HCT116 (cell line): ENCODE results near the gene MTURN. TPM values are rescaled to one million over a fixed set of nuclear protein-coding genes. Genes with fewer than 3 reads are reported as not detected.

Experiments used
- ATAC-seq: fragments of 200-7000 bp; cut with Tn5 transposase; 2 replicates; pipeline ENCODE4 v1.9.1; 2020; ENCODE audit warnings: mild to moderate bottlenecking, moderate library complexity
- BruUV-seq: library from RNA; stranded (reverse); fragments of 400-500 nt; replicated peaks from 2 replicates; lab custom pipeline; 2021; lab: Mats Ljungman, UMichigan
- CTCF ChIA-PET: fragments of 300-600 bp; sonication (Branson Sonifier 250); formaldehyde crosslinking; loops from one replicate; lab custom pipeline; 2021; ENCODE audit warnings: antibody characterized with exemption; lab: Charles Lee
- POLR2A ChIA-PET: fragments of 300-600, 350-600 bp; sonication (Branson Sonifier 250); formaldehyde crosslinking; loops from one replicate; lab custom pipeline; 2021; ENCODE audit warnings: antibody characterized with exemption; lab: Charles Lee
- RAD21 ChIA-PET, 2 experiments: fragments of 300-600 bp; sonication (Branson Sonifier 250); formaldehyde crosslinking; loops; one replicate each; lab custom pipeline; 2023; ENCODE audit warnings: low total read pairs in 2 of 2; ENCODE audit not compliant: uncharacterized antibody in 2 of 2, unreplicated experiment in 2 of 2, low non-redundant PET in 1 of 2; lab: Charles Lee
- DNase-seq: peaks from one replicate; pipeline ENCODE4 v3.0.0-alpha.2; 2010; ENCODE audit warnings: low read depth, low spot score
- H2AFZ ChIP-seq: fragments of 200-600 bp; shearing (Covaris generic), sonication (generic); 2 replicates; pipeline ENCODE4 v1.6.1; 2017; ENCODE audit warnings: low read depth, mixed run types, mixed read lengths, antibody characterized with exemption, low read length; ENCODE audit not compliant: poor library complexity, severe bottlenecking
- H3K27ac ChIP-seq: 2 replicates; pipeline ENCODE4 v1.5.1; 2012; ENCODE audit warnings: low read depth, low read length
- H3K27me3 ChIP-seq: fragments of 200-600 bp; sonication (generic); 2 replicates; pipeline ENCODE4 v1.6.1; 2016; ENCODE audit warnings: mixed run types, low read length, mixed read lengths; ENCODE audit not compliant: insufficient read depth
- H3K36me3 ChIP-seq, 2 experiments: fragments of 200-500 bp in 1 of 2; fragments of 200-600 bp in 1 of 2; sonication (Bioruptor generic) in 1 of 2; sonication (generic) in 1 of 2; 2 replicates each; pipeline versions ENCODE4 v1.5.1 to v1.6.1; 2014 to 2016; ENCODE audit warnings: low read length in 2 of 2, inconsistent platforms in 1 of 2, mixed read lengths in 1 of 2, mixed run types in 1 of 2; ENCODE audit not compliant: insufficient read depth in 2 of 2, control insufficient read depth in 1 of 2
- H3K4me1 ChIP-seq, 2 experiments: fragments of 200-600 bp in 1 of 2; sonication (generic) in 1 of 2; 2 replicates each; pipeline versions ENCODE4 v1.5.1 to v1.6.1; 2012 to 2017; ENCODE audit warnings: low read length in 2 of 2, inconsistent platforms in 1 of 2, mild to moderate bottlenecking in 1 of 2, mixed read lengths in 1 of 2, mixed run types in 1 of 2, moderate library complexity in 1 of 2; ENCODE audit not compliant: insufficient read depth in 2 of 2, control insufficient read depth in 1 of 2
- H3K4me2 ChIP-seq: fragments of 200-600 bp; sonication (generic); 2 replicates; pipeline ENCODE4 v1.6.1; 2017; ENCODE audit warnings: mixed run types, low read length, mixed read lengths
- H3K4me3 ChIP-seq, 2 experiments: fragments of 200-600 bp in 1 of 2; sonication (generic) in 1 of 2; replicated peaks in 1 of 2; 2 replicates each; pipeline ENCODE4 v1.5.1; 2011 to 2016; ENCODE audit warnings: low read length in 2 of 2, control low read depth in 1 of 2, low read depth in 1 of 2, mild to moderate bottlenecking in 1 of 2, mixed read lengths in 1 of 2, mixed run types in 1 of 2
- H3K79me2 ChIP-seq: fragments of 200-600 bp; sonication (generic); 2 replicates; pipeline ENCODE4 v1.6.1; 2017; ENCODE audit warnings: mild to moderate bottlenecking, mixed run types, low read length, moderate library complexity, mixed read lengths; ENCODE audit not compliant: insufficient read depth
- H3K9ac ChIP-seq: fragments of 200-600 bp; sonication (generic); 2 replicates; pipeline ENCODE4 v1.6.1; 2016; ENCODE audit warnings: low read length, mixed read lengths
- H3K9me2 ChIP-seq: fragments of 200-600 bp; sonication (generic), shearing (Covaris generic); 2 replicates; pipeline ENCODE4 v1.6.1; 2017; ENCODE audit warnings: mixed run types, mild to moderate bottlenecking, moderate library complexity; ENCODE audit not compliant: insufficient read depth
- H3K9me3 ChIP-seq, 2 experiments: fragments of 200-500 bp in 1 of 2; fragments of 200-600 bp in 1 of 2; sonication (Bioruptor generic) in 1 of 2; sonication (generic) in 1 of 2; 2 replicates each; pipeline ENCODE4 v1.6.1; 2014 to 2017; ENCODE audit warnings: low read length in 2 of 2, mixed read lengths in 2 of 2, inconsistent platforms in 1 of 2, low read depth in 1 of 2, mild to moderate bottlenecking in 1 of 2, mixed run types in 1 of 2, moderate library complexity in 1 of 2; ENCODE audit not compliant: control insufficient read depth in 1 of 2, insufficient read depth in 1 of 2
- H4K20me1 ChIP-seq: fragments of 200-600 bp; sonication (generic), shearing (Covaris generic); 2 replicates; pipeline ENCODE4 v1.6.1; 2017; ENCODE audit warnings: mixed run types, mild to moderate bottlenecking, moderate library complexity; ENCODE audit not compliant: insufficient read depth
- CBX3 ChIP-seq: IDR thresholded peaks from 2 replicates; pipeline ENCODE4 v1.6.1; 2012; ENCODE audit warnings: low read depth
- EZH2 ChIP-seq: fragments of 200-600 bp; sonication (generic); IDR thresholded peaks from 2 replicates; pipeline ENCODE4 v1.6.1; 2017; ENCODE audit warnings: antibody characterized with exemption, mixed run types
- EZH2phosphoT487 ChIP-seq: fragments of 200-600 bp; IDR thresholded peaks from 2 replicates; pipeline ENCODE4 v1.6.1; 2018; ENCODE audit warnings: antibody characterized with exemption, borderline replicate concordance
- POLR2AphosphoS5 ChIP-seq: IDR thresholded peaks from 2 replicates; pipeline ENCODE4 v1.6.1; 2011; ENCODE audit warnings: mild to moderate bottlenecking, low read depth, low read length, moderate library complexity
- RAD21 ChIP-seq: IDR thresholded peaks from 2 replicates; pipeline ENCODE4 v1.6.1; 2012; ENCODE audit warnings: low read depth, mild to moderate bottlenecking
- ZFX ChIP-seq: fragments of 450-650 bp; IDR thresholded peaks from 2 replicates; pipeline ENCODE4 v1.6.1; 2017
- intact Hi-C: fragments of 100-400 bp; cut with micrococcal nuclease; formaldehyde crosslinking; loops from 2 replicates; pipeline ENCODE4 v1.10.0; 2022
- total RNA-seq: library from RNA; stranded (reverse); gene quantifications from one replicate; pipeline ENCODE4 v1.2.1, GENCODE V29; 2021; ENCODE audit not compliant: unreplicated experiment
- TF ChIP-seq, protein P1 (sequence below): IDR thresholded peaks from 2 replicates; pipeline ENCODE4 v1.6.1; 2012; ENCODE audit warnings: low read depth
- TF ChIP-seq, protein P2 (sequence below): IDR thresholded peaks from 2 replicates; pipeline ENCODE4 v1.6.1; 2011; ENCODE audit warnings: mild to moderate bottlenecking, low read length, moderate library complexity; ENCODE audit not compliant: insufficient replicate concordance; ENCODE audit errors: extremely low read depth
- TF ChIP-seq, protein P3 (sequence below): IDR thresholded peaks from 2 replicates; pipeline ENCODE4 v1.6.1; 2012

Gene MTURN
- total RNA-seq, 1 experiment from 2014 or later, result 7.5 TPM

DNA sequence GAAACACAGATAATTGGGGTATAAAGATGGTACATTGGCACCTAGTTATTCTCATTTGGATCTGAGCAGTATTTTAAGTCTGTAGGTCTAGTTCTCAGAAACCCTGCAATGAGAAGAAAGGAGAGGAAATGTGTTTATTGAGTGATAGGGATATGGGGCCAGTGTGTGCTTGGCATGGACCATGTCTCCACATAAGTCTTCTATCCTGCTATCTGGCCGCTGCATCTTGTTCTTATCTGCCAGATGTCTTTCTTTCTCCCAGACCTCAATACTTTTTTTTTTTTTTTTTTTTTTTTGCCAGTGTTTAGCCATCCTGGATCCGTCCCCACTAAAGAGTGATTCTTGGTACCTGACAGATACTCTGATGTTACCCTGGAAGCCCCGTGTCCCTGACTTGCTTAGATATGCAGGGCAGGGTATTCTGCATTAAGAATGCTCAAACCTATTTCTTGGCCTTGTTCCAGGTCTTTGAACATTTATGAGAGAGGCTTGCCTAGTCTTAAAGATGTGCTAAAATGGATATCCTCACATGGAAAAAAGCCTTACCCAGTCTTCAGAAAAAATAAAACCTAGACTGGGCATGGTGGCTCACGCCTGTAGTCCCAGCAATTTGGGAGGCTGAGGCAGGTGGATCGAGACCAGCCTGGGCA lies 10.0 kb downstream of the MTURN start:
- BruUV-seq, result no TSS peak
- ChIA-PET CTCF (no interaction called here), RAD21 (no interaction called here), POLR2A (no interaction called here)
- H3K4me3 ChIP-seq, result no peak overlapping the region
- no peaks in the 10 kb centered on the region for H3K9me2 ChIP-seq
- ATAC-seq (no peak), DNase-seq (no peak)
- no peaks in the 10 kb centered on the region for H3K36me3 ChIP-seq
- no peaks in the 10 kb centered on the region for H3K79me2 ChIP-seq
- H2AFZ ChIP-seq, result no peak overlapping the region
- no peaks in the 10 kb centered on the region for H4K20me1 ChIP-seq
- H3K27ac ChIP-seq, result no peak overlapping the region
- intact Hi-C loops, result no loop called here
- peaks cover 23 to 35% of the 10 kb centered on the region in 2 experiments for H3K4me1 ChIP-seq
- TF ChIP-seq, protein P1, sequence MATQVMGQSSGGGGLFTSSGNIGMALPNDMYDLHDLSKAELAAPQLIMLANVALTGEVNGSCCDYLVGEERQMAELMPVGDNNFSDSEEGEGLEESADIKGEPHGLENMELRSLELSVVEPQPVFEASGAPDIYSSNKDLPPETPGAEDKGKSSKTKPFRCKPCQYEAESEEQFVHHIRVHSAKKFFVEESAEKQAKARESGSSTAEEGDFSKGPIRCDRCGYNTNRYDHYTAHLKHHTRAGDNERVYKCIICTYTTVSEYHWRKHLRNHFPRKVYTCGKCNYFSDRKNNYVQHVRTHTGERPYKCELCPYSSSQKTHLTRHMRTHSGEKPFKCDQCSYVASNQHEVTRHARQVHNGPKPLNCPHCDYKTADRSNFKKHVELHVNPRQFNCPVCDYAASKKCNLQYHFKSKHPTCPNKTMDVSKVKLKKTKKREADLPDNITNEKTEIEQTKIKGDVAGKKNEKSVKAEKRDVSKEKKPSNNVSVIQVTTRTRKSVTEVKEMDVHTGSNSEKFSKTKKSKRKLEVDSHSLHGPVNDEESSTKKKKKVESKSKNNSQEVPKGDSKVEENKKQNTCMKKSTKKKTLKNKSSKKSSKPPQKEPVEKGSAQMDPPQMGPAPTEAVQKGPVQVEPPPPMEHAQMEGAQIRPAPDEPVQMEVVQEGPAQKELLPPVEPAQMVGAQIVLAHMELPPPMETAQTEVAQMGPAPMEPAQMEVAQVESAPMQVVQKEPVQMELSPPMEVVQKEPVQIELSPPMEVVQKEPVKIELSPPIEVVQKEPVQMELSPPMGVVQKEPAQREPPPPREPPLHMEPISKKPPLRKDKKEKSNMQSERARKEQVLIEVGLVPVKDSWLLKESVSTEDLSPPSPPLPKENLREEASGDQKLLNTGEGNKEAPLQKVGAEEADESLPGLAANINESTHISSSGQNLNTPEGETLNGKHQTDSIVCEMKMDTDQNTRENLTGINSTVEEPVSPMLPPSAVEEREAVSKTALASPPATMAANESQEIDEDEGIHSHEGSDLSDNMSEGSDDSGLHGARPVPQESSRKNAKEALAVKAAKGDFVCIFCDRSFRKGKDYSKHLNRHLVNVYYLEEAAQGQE, result no peak
- TF ChIP-seq, protein P2, sequence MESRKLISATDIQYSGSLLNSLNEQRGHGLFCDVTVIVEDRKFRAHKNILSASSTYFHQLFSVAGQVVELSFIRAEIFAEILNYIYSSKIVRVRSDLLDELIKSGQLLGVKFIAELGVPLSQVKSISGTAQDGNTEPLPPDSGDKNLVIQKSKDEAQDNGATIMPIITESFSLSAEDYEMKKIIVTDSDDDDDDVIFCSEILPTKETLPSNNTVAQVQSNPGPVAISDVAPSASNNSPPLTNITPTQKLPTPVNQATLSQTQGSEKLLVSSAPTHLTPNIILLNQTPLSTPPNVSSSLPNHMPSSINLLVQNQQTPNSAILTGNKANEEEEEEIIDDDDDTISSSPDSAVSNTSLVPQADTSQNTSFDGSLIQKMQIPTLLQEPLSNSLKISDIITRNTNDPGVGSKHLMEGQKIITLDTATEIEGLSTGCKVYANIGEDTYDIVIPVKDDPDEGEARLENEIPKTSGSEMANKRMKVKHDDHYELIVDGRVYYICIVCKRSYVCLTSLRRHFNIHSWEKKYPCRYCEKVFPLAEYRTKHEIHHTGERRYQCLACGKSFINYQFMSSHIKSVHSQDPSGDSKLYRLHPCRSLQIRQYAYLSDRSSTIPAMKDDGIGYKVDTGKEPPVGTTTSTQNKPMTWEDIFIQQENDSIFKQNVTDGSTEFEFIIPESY, result no peak
- TF ChIP-seq CBX3 (no peak), ZFX (no peak), RAD21 (no peak), POLR2AphosphoS5 (no peak), EZH2phosphoT487 (no peak), EZH2 (no peak)
- TF ChIP-seq, protein P3, sequence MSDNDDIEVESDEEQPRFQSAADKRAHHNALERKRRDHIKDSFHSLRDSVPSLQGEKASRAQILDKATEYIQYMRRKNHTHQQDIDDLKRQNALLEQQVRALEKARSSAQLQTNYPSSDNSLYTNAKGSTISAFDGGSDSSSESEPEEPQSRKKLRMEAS, result no peak
- no peaks in the 10 kb centered on the region for H3K9me3 ChIP-seq
- no peaks in the 10 kb centered on the region for H3K27me3 ChIP-seq
- H3K4me2 ChIP-seq, result no peak overlapping the region
- H3K9ac ChIP-seq, result no peak overlapping the region
